ENCODE measurements around the gene CLASP2. TPM values are rescaled to one million over a fixed set of nuclear protein-coding genes. Genes with fewer than 3 reads are reported as not detected.

The CLASP2 gene
- total and polyA plus RNA-seq, 7 donors, result 4.8 to 122 (median 77.7) TPM

DNA sequence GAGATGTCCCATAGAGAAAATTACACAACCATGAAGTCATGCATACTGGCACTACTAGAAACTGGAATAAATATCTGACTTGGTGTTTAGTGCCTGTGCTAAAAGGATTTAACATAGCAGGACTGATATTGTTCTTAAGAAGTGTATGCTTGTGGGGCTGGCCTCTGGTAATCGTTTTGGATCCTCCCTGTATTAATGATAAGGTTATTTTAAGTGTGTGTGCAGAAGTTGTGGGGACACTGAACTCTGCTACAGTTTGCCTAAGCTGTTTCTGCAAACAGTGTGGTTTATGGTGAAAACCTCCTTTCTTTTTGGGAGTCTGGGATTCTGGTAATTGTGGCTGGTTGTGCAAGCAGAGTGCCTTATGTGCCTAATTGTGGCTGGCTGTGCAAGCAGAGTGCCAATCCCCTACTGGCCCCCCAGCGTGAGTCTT, 120.8 kb downstream of the CLASP2 start:
- intact Hi-C loops (cut with DNase I), result no loop called here
- Histone ChIP-seq H3K4me1 (no peaks in the 10 kb centered on the region), H3K4me3 (no peak overlapping the region), H3K27ac (no peak overlapping the region), H3K9me3 (no peaks in the 10 kb centered on the region), H3K36me3 (peaks cover 0 to 45% (median 3%) of the 10 kb centered on the region in 4 donors), H3K27me3 (no peaks in the 10 kb centered on the region)
- TF ChIP-seq, protein P1, sequence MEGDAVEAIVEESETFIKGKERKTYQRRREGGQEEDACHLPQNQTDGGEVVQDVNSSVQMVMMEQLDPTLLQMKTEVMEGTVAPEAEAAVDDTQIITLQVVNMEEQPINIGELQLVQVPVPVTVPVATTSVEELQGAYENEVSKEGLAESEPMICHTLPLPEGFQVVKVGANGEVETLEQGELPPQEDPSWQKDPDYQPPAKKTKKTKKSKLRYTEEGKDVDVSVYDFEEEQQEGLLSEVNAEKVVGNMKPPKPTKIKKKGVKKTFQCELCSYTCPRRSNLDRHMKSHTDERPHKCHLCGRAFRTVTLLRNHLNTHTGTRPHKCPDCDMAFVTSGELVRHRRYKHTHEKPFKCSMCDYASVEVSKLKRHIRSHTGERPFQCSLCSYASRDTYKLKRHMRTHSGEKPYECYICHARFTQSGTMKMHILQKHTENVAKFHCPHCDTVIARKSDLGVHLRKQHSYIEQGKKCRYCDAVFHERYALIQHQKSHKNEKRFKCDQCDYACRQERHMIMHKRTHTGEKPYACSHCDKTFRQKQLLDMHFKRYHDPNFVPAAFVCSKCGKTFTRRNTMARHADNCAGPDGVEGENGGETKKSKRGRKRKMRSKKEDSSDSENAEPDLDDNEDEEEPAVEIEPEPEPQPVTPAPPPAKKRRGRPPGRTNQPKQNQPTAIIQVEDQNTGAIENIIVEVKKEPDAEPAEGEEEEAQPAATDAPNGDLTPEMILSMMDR (IDR thresholded peaks at IDR 0.05), result no peak
- TF ChIP-seq POLR2A (IDR thresholded peaks at IDR 0.05) (no peak), EP300 (IDR thresholded peaks at IDR 0.05) (no peak), POLR2AphosphoS5 (IDR thresholded peaks at IDR 0.05) (no peak)
- WGBS, 2 donors, result 65 to 76% methylated on average over 2 of the region's 2 CpGs
- DNase-seq, result no peak

GRCh38 chr3:33592999-33593398, 125.1 kb downstream of the CLASP2 start:
- no peak for TF ChIP-seq EP300 (IDR thresholded peaks at IDR 0.05)
- TF ChIP-seq, protein P1 (IDR thresholded peaks at IDR 0.05), result no peak
- Histone ChIP-seq H3K9me3 (no peaks in the 10 kb centered on the region), H3K36me3 (peaks cover 4 to 57% (median 7%) of the 10 kb centered on the region in 4 donors), H3K27me3 (no peaks in the 10 kb centered on the region), H3K4me1 (no peaks in the 10 kb centered on the region), H3K4me3 (no peak overlapping the region), H3K27ac (no peak overlapping the region)
- no peak for DNase-seq
- intact Hi-C loops (cut with DNase I), result no loop called here
- WGBS, 2 donors, result 88 to 92% methylated on average over 1 of the region's 1 CpG

- Histone ChIP-seq H3K4me1 (no peaks in the 10 kb centered on the region), H3K9me3 (no peaks in the 10 kb centered on the region), H3K27ac (no peak overlapping the region), H3K27me3 (no peaks in the 10 kb centered on the region), H3K36me3 (peaks cover 7 to 58% (median 8%) of the 10 kb centered on the region in 4 donors), H3K4me3 (no peak overlapping the region)
- no peak for TF ChIP-seq POLR2A (IDR thresholded peaks at IDR 0.05)
- no peak for TF ChIP-seq EP300 (IDR thresholded peaks at IDR 0.05)
- TF ChIP-seq, protein P1 (IDR thresholded peaks at IDR 0.05), result no peak
- TF ChIP-seq POLR2AphosphoS5 (IDR thresholded peaks at IDR 0.05), result no peak
- no peak for DNase-seq
- 98 to 99% methylated on average over 2 of the region's 2 CpGs for WGBS, 2 donors
- intact Hi-C loops (cut with DNase I), result no loop called here
These were observed 127.5 kb downstream of the CLASP2 start for GRCh38 chr3:33590541-33590940.

DNA sequence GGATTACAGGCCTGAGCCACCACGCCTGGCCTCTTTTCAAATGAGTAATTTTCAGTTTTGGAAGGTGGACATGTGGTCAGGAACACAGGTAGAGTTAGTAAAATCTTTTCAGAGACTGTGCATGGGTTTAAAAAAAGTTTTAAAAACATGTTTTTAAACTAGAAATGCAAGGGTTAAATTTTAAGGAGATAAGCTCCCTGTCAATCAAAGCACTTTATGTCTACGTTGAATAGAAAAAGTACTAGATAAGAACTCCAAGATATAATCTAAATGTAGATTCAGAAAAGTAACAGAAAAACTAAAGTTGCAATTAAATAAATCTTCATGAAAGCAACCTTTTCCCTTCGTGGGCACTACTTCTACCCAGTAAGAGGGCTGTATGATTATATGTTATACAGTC, 131.7 kb downstream of the CLASP2 start:
- no peaks in the 10 kb centered on the region for H3K9me3 ChIP-seq
- no peak for DNase-seq
- 65 to 78% methylated on average over 3 of the region's 3 CpGs for WGBS, 2 donors
- H3K4me3 ChIP-seq, result no peak overlapping the region
- no peak overlapping the region for H3K27ac ChIP-seq
- H3K36me3 ChIP-seq, result peaks cover 5 to 86% (median 7%) of the 10 kb centered on the region in 4 donors
- intact Hi-C loops (cut with DNase I), result no loop called here
- no peaks in the 10 kb centered on the region for H3K4me1 ChIP-seq
- H3K27me3 ChIP-seq, result no peaks in the 10 kb centered on the region
- TF ChIP-seq POLR2A (IDR thresholded peaks at IDR 0.05) (no peak), POLR2AphosphoS5 (IDR thresholded peaks at IDR 0.05) (no peak)

- 94 to 96% methylated on average over 3 of the region's 3 CpGs for WGBS, 2 donors
- H3K9me3 ChIP-seq, result no peaks in the 10 kb centered on the region
- H3K27me3 ChIP-seq, result no peaks in the 10 kb centered on the region
- H3K4me1 ChIP-seq, result peaks cover 0 to 5% (median 0%) of the 10 kb centered on the region in 4 donors
- no peak for TF ChIP-seq POLR2AphosphoS5 (IDR thresholded peaks at IDR 0.05)
- no peak for TF ChIP-seq EP300 (IDR thresholded peaks at IDR 0.05)
- TF ChIP-seq, protein P1 (IDR thresholded peaks at IDR 0.05), result no peak
- TF ChIP-seq POLR2A (IDR thresholded peaks at IDR 0.05), result no peak
- peaks cover 0 to 74% (median 3%) of the 10 kb centered on the region in 4 donors for H3K36me3 ChIP-seq
- no peak for DNase-seq
- no peak overlapping the region for H3K27ac ChIP-seq
- no peak overlapping the region for H3K4me3 ChIP-seq
- intact Hi-C loops (cut with DNase I), result no loop called here
These were observed 135.8 kb downstream of the CLASP2 start for GRCh38 chr3:33582234-33582633.
